Measurements from ENCODE around the gene COG5.

Gene COG5

DNA sequence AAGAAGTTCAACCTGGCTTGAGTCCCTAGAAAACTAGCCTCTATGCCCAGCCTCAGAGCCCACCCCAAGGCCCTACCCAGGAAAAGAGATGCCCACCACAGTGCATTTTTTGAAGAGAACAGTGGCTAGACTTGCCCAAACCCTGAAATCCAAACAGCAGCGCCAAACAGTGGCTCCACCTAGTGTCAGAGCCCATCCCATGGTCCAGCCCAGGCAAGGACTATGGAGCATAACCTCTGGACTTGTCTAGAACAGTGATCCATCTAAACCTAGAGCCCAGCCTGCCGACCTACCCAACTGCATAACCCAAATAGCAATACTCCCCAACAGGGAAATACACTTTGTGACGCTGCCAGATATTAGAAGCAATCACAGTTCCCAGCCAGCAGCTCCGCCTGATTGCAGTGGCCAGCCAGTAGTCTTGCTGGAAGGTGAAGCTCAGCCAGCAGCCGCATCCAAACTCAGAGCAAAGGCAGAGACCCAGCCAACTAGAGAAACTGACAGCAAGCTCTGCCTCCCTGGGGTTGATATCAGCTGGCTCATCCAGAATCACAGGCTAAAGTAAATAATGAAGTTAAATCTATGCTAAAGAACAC is 350.4 kb downstream of the COG5 start:
- no peak for DNase-seq

GRCh38 chr7:107212725-107213124 is 351.0 kb downstream of the COG5 start:
- peak; percentile 48 to 85 for DNase-seq

GRCh38 chr7:107210400-107210799 is 353.3 kb downstream of the COG5 start:
- DNase-seq, result no peak

- DNase-seq, result no peak
These were observed 354.2 kb downstream of the COG5 start for GRCh38 chr7:107209565-107209964.

- DNase-seq, result no peak
These were observed 355.2 kb downstream of the COG5 start for GRCh38 chr7:107208563-107208962.

DNA sequence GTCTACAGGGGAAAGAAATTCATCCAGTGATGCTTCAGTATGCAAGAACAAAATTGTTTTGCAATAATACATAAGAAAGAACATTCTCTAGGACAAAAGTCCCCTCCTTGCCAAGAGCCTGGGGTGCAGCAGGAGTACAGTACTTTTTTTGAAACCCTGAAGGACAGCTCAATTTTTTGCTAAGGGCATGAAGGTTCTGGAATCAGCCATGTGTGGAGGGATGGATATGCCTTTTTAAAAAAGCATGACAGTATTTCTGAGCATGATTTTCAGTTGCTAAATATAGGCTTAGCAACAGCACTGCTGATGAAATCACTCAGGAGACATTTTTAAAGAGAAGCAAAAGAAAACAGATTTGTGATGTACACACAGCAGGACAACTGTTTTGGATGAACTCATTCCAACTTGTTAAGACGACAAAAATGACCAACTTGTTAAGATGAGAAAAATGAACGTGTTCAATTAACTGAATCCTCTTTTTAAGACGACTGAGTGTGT is 355.6 kb downstream of the COG5 start:
- no peak for DNase-seq

DNA sequence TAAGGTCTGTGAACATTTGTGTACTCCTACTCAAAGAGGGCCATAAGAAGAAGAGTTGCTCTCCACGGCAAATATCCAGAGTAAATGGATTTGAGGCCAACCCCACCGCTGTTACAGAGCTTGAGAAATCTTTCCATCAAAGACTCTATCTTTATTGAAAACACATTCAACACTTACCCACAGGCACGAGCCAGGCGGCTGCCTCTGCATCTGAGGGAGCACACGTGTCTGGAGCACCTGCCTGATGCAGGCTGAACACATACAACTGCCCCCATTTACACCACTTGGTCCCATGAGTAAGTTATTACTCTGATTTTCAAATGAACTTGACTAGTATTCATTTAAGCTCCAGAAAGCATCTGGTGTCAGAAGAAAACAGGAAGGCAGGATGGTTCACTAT is 356.3 kb downstream of the COG5 start:
- DNase-seq, result no peak

DNA sequence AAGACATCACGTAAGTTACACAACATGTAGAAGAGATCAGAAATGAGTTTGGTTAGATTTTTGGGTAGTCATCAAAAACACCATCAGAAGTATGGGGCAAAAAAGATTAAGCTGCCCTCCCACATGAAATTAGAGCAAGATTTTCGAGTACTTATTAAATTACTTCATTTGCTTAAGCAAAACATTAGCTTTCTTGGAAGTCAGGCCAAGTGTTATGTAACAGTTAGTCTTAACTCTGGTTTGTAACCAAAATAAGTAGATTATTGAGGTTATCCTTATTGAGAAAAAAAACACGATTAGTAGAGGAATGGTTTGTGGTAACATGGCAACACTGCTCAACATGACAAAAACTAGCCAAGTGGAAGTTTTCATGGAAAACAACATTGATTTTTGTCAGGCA is 357.0 kb downstream of the COG5 start:
- no peak for DNase-seq

DNA sequence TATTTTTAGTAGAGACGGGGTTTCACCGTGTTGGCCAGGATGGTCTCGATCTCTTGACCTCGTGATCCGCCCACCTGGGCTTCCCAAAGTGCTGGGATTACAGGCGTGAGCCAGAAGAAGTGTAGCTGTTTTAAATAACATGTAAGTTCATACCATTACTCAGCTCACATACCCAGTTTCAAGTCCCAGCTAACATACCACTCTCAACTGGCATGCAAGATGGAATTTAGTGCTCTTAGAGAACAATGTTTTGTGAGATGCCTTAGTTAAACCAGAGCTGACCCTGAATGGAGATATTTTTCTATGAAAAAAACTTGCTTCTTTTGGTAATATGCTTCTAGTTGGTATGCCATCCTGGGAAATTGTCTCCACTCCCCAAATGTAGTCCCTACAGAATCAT is 357.6 kb downstream of the COG5 start:
- no peak for DNase-seq

- no peak for DNase-seq
These were observed 360.1 kb downstream of the COG5 start for GRCh38 chr7:107203607-107204006.

GRCh38 chr7:107201795-107202450 is 361.8 kb downstream of the COG5 start:
- no peak for DNase-seq

DNA sequence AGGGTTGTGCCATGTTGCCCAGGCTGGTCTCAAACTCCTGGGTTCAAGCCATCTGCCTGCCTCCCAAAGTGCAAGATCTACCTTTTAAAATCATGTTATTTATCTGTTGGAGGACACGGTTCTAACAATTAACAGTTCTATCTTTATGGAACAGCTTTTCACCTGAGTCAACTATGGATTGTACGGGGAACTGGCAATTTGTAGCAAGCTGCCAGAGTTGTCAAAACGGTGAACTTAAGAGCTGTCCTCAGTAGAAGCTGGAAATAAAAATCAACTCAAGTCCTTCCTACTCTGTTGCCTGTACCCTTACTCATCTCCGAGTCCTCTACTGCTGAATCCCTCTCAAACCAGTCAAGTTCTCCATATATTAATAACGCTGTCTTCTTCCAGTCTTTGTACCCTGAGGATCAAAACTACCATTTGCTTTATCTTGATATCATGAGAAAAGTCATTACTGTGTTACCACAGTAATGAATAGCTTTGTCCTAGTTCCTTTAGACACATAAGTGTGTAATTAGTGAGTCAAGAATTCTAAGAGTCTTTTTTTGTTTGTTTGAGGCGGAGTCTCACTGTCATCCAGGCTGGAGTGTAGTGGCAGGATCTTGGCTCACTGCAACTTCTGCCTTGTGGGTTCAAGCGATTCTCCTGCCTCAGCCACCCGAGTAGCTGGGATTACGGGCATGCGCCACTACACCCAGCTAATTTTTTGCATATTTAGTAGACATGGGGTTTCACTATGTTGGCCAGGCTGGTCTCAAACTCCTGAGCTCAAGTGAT is 366.7 kb downstream of the COG5 start:
- no peak for DNase-seq

DNA sequence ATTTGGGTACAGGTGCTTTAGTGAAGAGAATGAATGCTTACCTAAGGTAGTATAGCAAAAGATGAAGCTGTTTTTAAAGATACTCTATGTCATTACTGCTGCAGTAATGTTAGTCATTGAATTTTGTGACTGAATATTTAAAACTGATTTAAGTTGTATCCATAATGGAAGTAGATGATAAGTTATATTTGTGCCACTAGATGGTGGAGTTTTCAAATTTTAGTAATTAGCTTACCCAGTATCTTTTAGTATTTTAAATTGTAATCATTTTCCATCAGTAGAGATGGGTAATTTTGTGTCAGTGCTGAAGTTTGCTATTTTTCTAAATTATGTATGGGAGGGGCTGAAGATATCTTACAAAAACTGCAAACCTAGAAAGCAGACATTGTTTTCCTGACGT is 369.7 kb downstream of the COG5 start:
- no peak for DNase-seq

- no peak for DNase-seq
These were observed 373.6 kb downstream of the COG5 start for GRCh38 chr7:107190090-107190489.

DNA sequence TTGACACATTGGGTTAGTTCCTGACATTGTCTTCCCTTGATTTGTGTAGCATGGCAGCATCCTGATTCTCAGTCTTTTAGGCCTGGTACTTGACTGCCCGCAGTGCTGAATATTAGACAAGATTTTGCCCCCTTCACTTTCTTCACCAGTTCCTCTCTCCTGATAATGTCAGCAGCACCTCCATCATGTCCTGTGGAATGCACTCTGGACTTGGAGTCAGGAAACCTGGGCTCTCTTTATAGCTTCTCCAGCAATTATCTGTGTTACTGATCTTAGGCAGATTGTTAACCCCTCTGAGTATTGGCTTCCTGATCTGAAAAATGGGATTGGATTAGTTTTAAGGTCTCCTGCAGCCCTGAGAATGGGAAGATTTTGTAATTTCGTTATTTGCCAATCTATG is 375.9 kb downstream of the COG5 start:
- no peak for DNase-seq

DNA sequence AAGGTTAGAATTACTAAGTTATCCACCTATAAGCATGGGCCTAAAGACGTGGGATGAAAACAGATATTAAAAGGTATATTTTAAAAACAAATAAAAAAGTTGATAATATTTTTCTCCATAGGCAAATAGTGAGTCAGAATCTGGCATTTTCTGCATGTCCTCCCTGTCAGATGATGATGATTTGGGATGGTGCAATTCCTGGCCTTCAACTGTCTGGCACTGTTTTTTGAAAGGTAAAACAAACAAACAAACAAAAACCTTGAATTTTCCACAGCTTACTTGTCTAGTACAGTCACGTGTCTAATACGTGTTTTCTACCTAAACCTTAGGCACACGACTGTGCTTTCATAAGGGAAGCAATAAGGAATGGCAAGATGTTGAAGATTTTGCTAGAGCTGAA is 377.5 kb downstream of the COG5 start:
- no peak for DNase-seq

GRCh38 chr7:107185716-107186115 is 378.0 kb downstream of the COG5 start:
- DNase-seq, result no peak

GRCh38 chr7:107181172-107181571 is 382.5 kb downstream of the COG5 start:
- DNase-seq, result no peak

DNA sequence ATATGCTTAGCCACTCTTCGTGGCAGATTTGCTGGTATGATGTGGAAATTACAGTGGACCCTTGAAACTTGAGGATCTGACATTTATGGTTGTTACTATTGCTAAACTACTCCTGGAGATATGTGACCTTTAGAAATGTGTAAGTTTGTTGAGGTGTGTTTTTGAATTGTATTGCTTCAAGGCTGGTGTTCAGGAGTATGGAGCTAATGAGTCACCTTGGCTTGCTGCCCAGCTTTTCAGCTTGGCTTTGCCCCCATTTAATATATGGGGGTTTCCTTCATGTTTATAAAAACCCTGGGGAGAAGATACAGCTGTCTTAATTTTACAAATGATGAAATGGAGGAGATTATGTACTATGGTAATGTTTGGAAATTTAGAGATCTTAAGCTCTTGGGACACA is 383.3 kb downstream of the COG5 start:
- peak; percentile 8 to 28 for DNase-seq

DNA sequence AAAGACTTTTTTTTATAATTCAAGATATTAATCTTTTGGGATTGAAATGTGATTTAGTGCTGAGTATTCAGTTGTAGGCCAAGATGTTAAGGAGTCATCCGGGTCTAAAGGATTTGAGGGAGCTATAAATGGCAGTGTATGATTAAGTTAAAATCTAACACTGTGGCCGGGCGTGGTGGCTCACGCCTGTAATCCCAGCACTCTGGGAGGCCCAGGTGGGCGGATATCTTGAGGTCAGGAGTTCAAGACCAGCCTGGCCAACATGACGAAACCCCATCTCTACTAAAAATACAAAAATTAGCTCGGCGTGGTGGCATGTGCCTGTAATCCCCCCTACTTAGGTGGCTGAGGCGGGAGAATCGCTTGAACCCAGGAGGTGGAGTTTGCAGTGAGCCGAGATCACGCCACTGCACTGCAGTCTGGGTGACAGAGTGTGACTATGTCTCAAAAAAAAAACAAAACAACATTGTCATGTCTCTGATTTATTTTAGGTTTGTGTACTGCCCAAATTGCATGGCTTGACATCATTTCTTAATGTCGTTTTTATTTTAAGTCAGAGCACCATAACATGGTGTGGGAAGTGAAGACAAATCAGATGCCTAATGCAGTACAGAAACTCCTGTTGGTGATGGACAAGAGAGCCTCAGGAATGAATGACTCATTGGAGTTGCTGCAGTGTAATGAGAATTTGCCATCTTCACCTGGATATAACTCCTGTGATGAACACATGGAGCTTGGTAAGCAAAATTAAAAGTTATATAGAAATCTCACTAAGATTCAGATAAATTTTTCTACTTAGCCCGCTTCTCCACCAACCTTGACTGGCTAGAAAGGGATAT is 384.2 kb downstream of the COG5 start:
- DNase-seq, result no peak

DNA sequence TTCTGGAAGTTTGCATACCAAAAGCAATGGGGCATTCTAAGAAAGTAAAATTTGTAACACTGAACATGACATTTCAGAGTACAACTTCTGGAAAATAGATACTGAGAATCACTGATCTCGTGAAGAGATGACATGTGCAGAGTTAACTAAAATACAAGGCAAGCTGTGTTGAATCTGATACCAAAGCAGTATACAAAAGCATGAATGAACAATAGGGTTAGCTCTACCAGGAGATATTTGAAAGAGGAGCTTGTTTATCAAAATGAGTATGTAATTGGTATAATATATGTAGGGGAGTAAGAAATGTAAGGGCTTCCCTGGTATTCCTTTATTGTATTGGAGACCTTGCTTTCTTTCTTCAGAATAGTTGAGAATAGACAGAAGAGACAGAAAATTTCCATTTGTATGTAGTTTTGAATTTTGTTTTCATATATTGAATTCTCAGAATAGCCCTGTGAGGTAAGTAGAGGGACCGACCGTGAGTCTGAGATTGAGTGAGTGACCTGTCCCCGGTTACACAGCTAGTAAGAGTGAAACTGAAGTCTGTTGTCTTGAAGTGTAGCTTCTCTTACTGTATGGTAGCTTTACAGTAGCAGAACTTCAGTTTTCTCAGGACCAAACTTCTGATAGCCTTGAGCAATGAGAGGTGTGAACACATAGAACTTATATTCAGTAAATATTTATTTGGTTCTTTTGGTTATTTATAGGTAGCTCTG is 389.9 kb downstream of the COG5 start:
- no peak for DNase-seq

GRCh38 chr7:107173191-107173590 is 390.5 kb downstream of the COG5 start:
- DNase-seq, result no peak
